Neural cell (in vitro differentiated cells): ENCODE measurements around the gene PLEKHA4. TPM values are rescaled to one million over a fixed set of nuclear protein-coding genes. Genes with fewer than 3 reads are reported as not detected.
"Not testable (repeated sequence)": the region's sequence is repeated elsewhere in the genome, so short reads cannot be mapped to it uniquely, and the experiment has no call there.

Experiments
- H2AFZ ChIP-seq: fragments of 200-600, 300-800 bp; sonication (generic), shearing (Covaris generic); 2 replicates; pipeline ENCODE4 v1.6.0; 2014; ENCODE audit warnings: low read depth, mild to moderate bottlenecking, antibody characterized with exemption, low read length, moderate library complexity
- H3F3A ChIP-seq: fragments of 200-600 bp; shearing (Covaris generic); 2 replicates; pipeline ENCODE4 v1.6.1; 2016; ENCODE audit warnings: mild to moderate bottlenecking, moderate library complexity, mixed read lengths, antibody characterized with exemption, low read length; ENCODE audit not compliant: insufficient read depth, poor library complexity, severe bottlenecking
- H3K27ac ChIP-seq: fragments of 200-600, 300-800 bp; sonication (generic), shearing (Covaris generic); 2 replicates; pipeline ENCODE4 v1.5.1; 2014; ENCODE audit warnings: mild to moderate bottlenecking, low read length, moderate library complexity
- H3K27me3 ChIP-seq: fragments of 300-800, 200-600 bp; sonication (generic), shearing (Covaris generic); 2 replicates; pipeline ENCODE4 v1.6.0; 2014; ENCODE audit warnings: mild to moderate bottlenecking, low read depth, low read length, moderate library complexity; ENCODE audit not compliant: insufficient read depth
- H3K36me3 ChIP-seq: fragments of 300-800, 200-600 bp; sonication (generic), shearing (Covaris generic); 2 replicates; pipeline ENCODE4 v1.5.1; 2014; ENCODE audit warnings: mild to moderate bottlenecking, antibody characterized with exemption, low read length, moderate library complexity; ENCODE audit not compliant: insufficient read depth
- H3K4me2 ChIP-seq: fragments of 300-800, 200-600 bp; sonication (generic), shearing (Covaris generic); 2 replicates; pipeline ENCODE4 v1.6.0; 2014; ENCODE audit warnings: mild to moderate bottlenecking, low read length
- H3K4me3 ChIP-seq: fragments of 300-800, 200-600 bp; sonication (generic), shearing (Covaris generic); 2 replicates; pipeline ENCODE4 v1.5.1; 2014; ENCODE audit warnings: mild to moderate bottlenecking, low read length, moderate library complexity
- H3K79me2 ChIP-seq: fragments of 200-600 bp; shearing (Covaris generic); replicated peaks from 2 replicates; pipeline ENCODE4 v1.6.0; 2014; ENCODE audit warnings: mild to moderate bottlenecking, low read length, moderate library complexity; ENCODE audit not compliant: insufficient read depth
- H3K9ac ChIP-seq: fragments of 300-800, 200-600 bp; sonication (generic), shearing (Covaris generic); 2 replicates; pipeline ENCODE4 v1.6.1; 2016; ENCODE audit warnings: mild to moderate bottlenecking, low read length, mixed read lengths
- H3K9me2 ChIP-seq: fragments of 200-600 bp; shearing (Covaris generic); 2 replicates; pipeline ENCODE4 v1.6.1; 2016; ENCODE audit warnings: mild to moderate bottlenecking, low read length, mixed read lengths; ENCODE audit not compliant: insufficient read depth
- H3K9me3 ChIP-seq: fragments of 200-600, 300-800 bp; sonication (generic), shearing (Covaris generic); 2 replicates; pipeline ENCODE4 v1.6.1; 2016; ENCODE audit warnings: mild to moderate bottlenecking, mixed run types, low read length, moderate library complexity, mixed read lengths
- H4K20me1 ChIP-seq: fragments of 200-600 bp; shearing (Covaris generic); 2 replicates; pipeline ENCODE4 v1.6.1; 2016; ENCODE audit warnings: mild to moderate bottlenecking, mixed run types; ENCODE audit not compliant: insufficient read depth
- CTCF ChIP-seq: fragments of 450-650 bp; IDR thresholded peaks from 2 replicates; pipeline ENCODE4 v1.5.1; 2014; ENCODE audit warnings: antibody characterized with exemption, mild to moderate bottlenecking, moderate library complexity; ENCODE audit not compliant: poor library complexity, severe bottlenecking
- EP300 ChIP-seq: fragments of 450-650 bp; conservative IDR thresholded peaks from 2 replicates; pipeline ENCODE4 v1.6.1; 2014; ENCODE audit warnings: antibody characterized with exemption, mild to moderate bottlenecking, moderate library complexity; ENCODE audit not compliant: poor library complexity, severe bottlenecking
- EZH2 ChIP-seq: fragments of 200-600, 300-800 bp; shearing (Covaris generic), sonication (generic); IDR thresholded peaks from 2 replicates; pipeline ENCODE4 v1.6.1; 2014; ENCODE audit warnings: antibody characterized with exemption, low read length, borderline replicate concordance, mild to moderate bottlenecking; ENCODE audit not compliant: insufficient read depth, poor library complexity, severe bottlenecking
- MXI1 ChIP-seq: fragments of 450-650 bp; conservative IDR thresholded peaks from 2 replicates; pipeline ENCODE4 v1.6.1; 2014; ENCODE audit warnings: antibody characterized with exemption, mild to moderate bottlenecking; ENCODE audit not compliant: poor library complexity, severe bottlenecking
- POLR2AphosphoS5 ChIP-seq: IDR thresholded peaks from 2 replicates; pipeline ENCODE4 v1.6.1; 2012
- RAD21 ChIP-seq: fragments of 450-650 bp; conservative IDR thresholded peaks from 2 replicates; pipeline ENCODE4 v1.6.1; 2014; ENCODE audit warnings: antibody characterized with exemption, mild to moderate bottlenecking, moderate library complexity
- REST ChIP-seq: IDR thresholded peaks from 2 replicates; pipeline ENCODE4 v1.6.1; 2012; ENCODE audit warnings: borderline replicate concordance
- SMC3 ChIP-seq: fragments of 450-650 bp; conservative IDR thresholded peaks from 2 replicates; pipeline ENCODE4 v1.6.1; 2014; ENCODE audit warnings: antibody characterized with exemption, mild to moderate bottlenecking, moderate library complexity; ENCODE audit not compliant: poor library complexity
- TAF1 ChIP-seq: IDR thresholded peaks from 2 replicates; pipeline ENCODE4 v1.6.1; 2012; ENCODE audit warnings: low read depth
- polyA plus RNA-seq: library from polyadenylated mRNA; depleted of rRNA; stranded (reverse); fragments of >200 nt; gene quantifications from 2 replicates; pipeline ENCODE4 v1.2.3, GENCODE V29; 2014

PLEKHA4 gene
- polyA plus RNA-seq, 1 donor from 2014 or later = not detected

DNA sequence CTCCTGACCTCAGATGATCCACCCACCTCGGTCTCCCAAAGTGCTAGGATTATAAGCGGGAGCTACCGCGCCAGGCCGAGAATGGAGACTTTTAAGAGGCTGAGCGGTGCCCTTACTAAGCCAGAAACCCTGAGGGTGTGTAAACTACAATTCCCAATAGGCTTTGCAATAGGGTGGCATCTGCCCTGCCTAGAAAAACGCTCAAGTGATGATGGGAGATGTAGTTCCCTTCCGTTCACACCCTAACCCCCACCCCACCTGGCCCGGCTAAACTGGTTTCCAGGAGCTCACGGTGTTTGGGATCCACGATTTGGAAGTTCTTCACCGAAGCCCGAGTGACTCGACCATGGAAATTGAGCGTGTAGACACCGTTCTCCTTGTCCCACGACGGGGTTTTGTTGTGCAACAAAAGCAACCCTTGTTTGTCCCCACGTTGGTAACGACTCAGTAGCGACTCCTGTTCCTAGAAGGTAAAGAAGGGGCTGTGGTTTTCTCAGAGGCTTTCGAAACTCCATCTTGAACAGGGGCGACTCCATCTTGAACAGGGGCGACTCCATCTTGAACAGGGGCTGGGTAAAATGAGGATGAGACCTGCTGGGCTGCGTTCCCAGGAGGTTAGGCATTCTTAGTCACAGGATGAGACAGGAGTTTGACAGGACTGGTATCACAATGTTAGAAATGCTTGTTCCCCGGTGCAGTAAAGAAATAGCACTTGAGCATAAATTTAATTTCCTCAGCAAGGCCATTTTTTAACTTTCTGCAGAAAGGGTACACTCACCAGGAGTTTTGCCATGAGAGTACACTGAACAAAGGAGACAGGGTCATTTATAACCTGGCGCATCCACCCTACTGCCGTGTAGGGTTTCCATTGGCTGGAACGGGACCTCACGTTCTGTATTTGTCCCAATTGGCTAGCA is 13.6 kb upstream of the PLEKHA4 start:
- no peak overlapping the region for H2AFZ ChIP-seq
- H3K27ac ChIP-seq = no peak overlapping the region

GRCh38 chr19:48879696-48880095 is 11.3 kb upstream of the PLEKHA4 start:
- H4K20me1 ChIP-seq, H3F3A ChIP-seq, H3K4me2 ChIP-seq, H3K4me3 ChIP-seq, H3K27ac ChIP-seq, H3K9me3 ChIP-seq, H2AFZ ChIP-seq, H3K9ac ChIP-seq, H3K9me2 ChIP-seq, H3K36me3 ChIP-seq, H3K27me3 ChIP-seq: not testable (repeated sequence)
- peaks cover 13% of the 10 kb centered on the region for H3K79me2 ChIP-seq

More for the DNA sequence above, 13.6 kb upstream of the PLEKHA4 start:
- Histone ChIP-seq H3K79me2 (no peaks in the 10 kb centered on the region), H3K36me3 (no peaks in the 10 kb centered on the region), H3K27me3 (no peaks in the 10 kb centered on the region), H3K9ac (no peak overlapping the region), H3K4me3 (no peak overlapping the region), H3K9me3 (no peaks in the 10 kb centered on the region), H3F3A (no peaks in the 10 kb centered on the region), H4K20me1 (no peaks in the 10 kb centered on the region), H3K4me2 (no peak overlapping the region), H3K9me2 (no peaks in the 10 kb centered on the region)
- TF ChIP-seq POLR2AphosphoS5 = no peak
- no peak for TF ChIP-seq TAF1
- no peak for TF ChIP-seq SMC3
- no peak for TF ChIP-seq RAD21
- TF ChIP-seq MXI1 = no peak
- no peak for TF ChIP-seq EZH2
- no peak for TF ChIP-seq CTCF
- TF ChIP-seq REST = no peak
- no peak for TF ChIP-seq EP300
